GM23338 (cell line): Measurements from ENCODE around the gene WARS2. TPM values are rescaled to one million over a fixed set of nuclear protein-coding genes. Genes with fewer than 3 reads are reported as not detected.

Source experiments
- ATAC-seq: fragments of 200-7000 bp; cut with Tn5 transposase; 3 replicates; pipeline ENCODE4 v1.9.1; 2020
- DNase-seq: peaks from one replicate; pipeline ENCODE4 v3.0.0-alpha.2; 2015; ENCODE audit warnings: low spot score
- H2AFZ ChIP-seq: fragments of 200-600 bp; sonication (generic); 2 replicates; pipeline ENCODE4 v1.8.0; 2016; ENCODE audit warnings: antibody characterized with exemption, mild to moderate bottlenecking, moderate library complexity
- H3F3A ChIP-seq: fragments of 200-600 bp; sonication (generic); replicated peaks from 2 replicates; pipeline ENCODE4 v1.8.0; 2017; ENCODE audit warnings: antibody characterized with exemption, mixed run types, low read depth
- H3K27ac ChIP-seq: fragments of 200-600 bp; sonication (generic); 2 replicates; pipeline ENCODE4 v1.6.1; 2016; ENCODE audit warnings: low read depth
- H3K27me3 ChIP-seq: fragments of 200-600 bp; sonication (generic); 2 replicates; pipeline ENCODE4 v1.8.0; 2016; ENCODE audit warnings: mild to moderate bottlenecking, mixed run types, moderate library complexity; ENCODE audit not compliant: insufficient read depth
- H3K36me3 ChIP-seq: fragments of 200-600 bp; sonication (generic); 2 replicates; pipeline ENCODE4 v1.8.0; 2016; ENCODE audit warnings: mild to moderate bottlenecking; ENCODE audit not compliant: insufficient read depth
- H3K4me1 ChIP-seq: fragments of 200-600 bp; sonication (generic); 2 replicates; pipeline ENCODE4 v1.8.0; 2016; ENCODE audit warnings: mild to moderate bottlenecking, moderate library complexity; ENCODE audit not compliant: insufficient read depth
- H3K4me2 ChIP-seq: fragments of 200-600 bp; sonication (generic); 2 replicates; pipeline ENCODE4 v1.7.1; 2017; ENCODE audit warnings: mixed run types
- H3K4me3 ChIP-seq: fragments of 200-600 bp; sonication (generic); 2 replicates; pipeline ENCODE4 v1.6.1; 2016; ENCODE audit warnings: mixed run types
- H3K79me2 ChIP-seq: fragments of 200-600 bp; sonication (generic); replicated peaks from 2 replicates; pipeline ENCODE4 v1.8.0; 2017; ENCODE audit warnings: mild to moderate bottlenecking; ENCODE audit not compliant: insufficient read depth
- H3K9me2 ChIP-seq: fragments of 200-600 bp; sonication (generic); 2 replicates; pipeline ENCODE4 v1.8.0; 2017; ENCODE audit not compliant: insufficient read depth
- H4K20me1 ChIP-seq: fragments of 200-600 bp; sonication (generic); replicated peaks from 2 replicates; pipeline ENCODE4 v1.8.0; 2017; ENCODE audit warnings: mild to moderate bottlenecking; ENCODE audit not compliant: insufficient read depth
- H3K27ac Mint-ChIP-seq: 2 replicates; pipeline ENCODE4 v1.8.0; 2020; ENCODE audit warnings: inconsistent platforms, mild to moderate bottlenecking, moderate library complexity, mixed read lengths
- H3K27me3 Mint-ChIP-seq: 3 replicates; pipeline ENCODE4 v1.8.0; 2022; ENCODE audit warnings: low read depth, mild to moderate bottlenecking, moderate library complexity, mixed read lengths, inconsistent platforms; ENCODE audit not compliant: insufficient read depth, poor library complexity
- H3K36me3 Mint-ChIP-seq: 3 replicates; pipeline ENCODE4 v1.8.0; 2021; ENCODE audit warnings: low read depth, mild to moderate bottlenecking, inconsistent platforms, moderate library complexity, mixed read lengths
- H3K4me1 Mint-ChIP-seq: 3 replicates; pipeline ENCODE4 v1.8.0; 2020; ENCODE audit warnings: mild to moderate bottlenecking, inconsistent platforms, mixed read lengths
- H3K4me3 Mint-ChIP-seq: 3 replicates; pipeline ENCODE4 v1.8.0; 2021; ENCODE audit warnings: moderate library complexity, mild to moderate bottlenecking, inconsistent platforms, mixed read lengths
- H3K9me3 Mint-ChIP-seq: 3 replicates; pipeline ENCODE4 v1.8.0; 2020; ENCODE audit warnings: moderate library complexity, mild to moderate bottlenecking, inconsistent platforms, mixed read lengths
- JUNB ChIP-seq: IDR thresholded peaks from one replicate; pipeline ENCODE4 v1.6.1; 2016; ENCODE audit warnings: antibody characterized with exemption; ENCODE audit not compliant: unreplicated experiment
- POLR2AphosphoS5 ChIP-seq: IDR thresholded peaks from 2 replicates; pipeline ENCODE4 v1.6.1; 2016; ENCODE audit warnings: antibody characterized with exemption, low read depth
- STAT1 ChIP-seq: IDR thresholded peaks from one replicate; pipeline ENCODE4 v1.6.1; 2016; ENCODE audit warnings: antibody characterized with exemption; ENCODE audit not compliant: unreplicated experiment
- ZNF114 ChIP-seq: fragments of 250-450 bp; sonication (Bioruptor Pico); IDR thresholded peaks from 2 replicates; pipeline ENCODE4 v1.5.0; 2020; ENCODE audit warnings: mild to moderate bottlenecking, moderate library complexity
- ZNF331 ChIP-seq: fragments of 250-450 bp; sonication (Bioruptor Pico); IDR thresholded peaks from 2 replicates; pipeline ENCODE4 v1.5.0; 2020; ENCODE audit warnings: low read depth, mild to moderate bottlenecking, moderate library complexity
- polyA plus RNA-seq: library from polyadenylated mRNA; unstranded; fragments of >200 nt; fragmentation: Nextera tagmentation; extraction: Ambion mirVana; gene quantifications from 2 replicates; pipeline ENCODE4 v1.2.1, GENCODE V29; 2016
- total RNA-seq: library from RNA; depleted of rRNA; stranded (reverse); fragments of >200 nt; shearing (Covaris generic); gene quantifications from 2 replicates; pipeline ENCODE4 v1.2.3, GENCODE V29; 2014
- TF ChIP-seq, protein P1 (sequence below): fragments of 250-450 bp; sonication (Bioruptor Pico); IDR thresholded peaks from 2 replicates; pipeline ENCODE4 v1.5.0; 2020; ENCODE audit warnings: mild to moderate bottlenecking, moderate library complexity
- TF ChIP-seq, protein P2 (sequence below): IDR thresholded peaks from one replicate; pipeline ENCODE4 v1.6.1; 2018; ENCODE audit warnings: antibody characterized with exemption; ENCODE audit not compliant: unreplicated experiment

WARS2 gene
- total and polyA plus RNA-seq, 2 experiments from 2014 or later: 6.4 to 12.6 TPM

DNA sequence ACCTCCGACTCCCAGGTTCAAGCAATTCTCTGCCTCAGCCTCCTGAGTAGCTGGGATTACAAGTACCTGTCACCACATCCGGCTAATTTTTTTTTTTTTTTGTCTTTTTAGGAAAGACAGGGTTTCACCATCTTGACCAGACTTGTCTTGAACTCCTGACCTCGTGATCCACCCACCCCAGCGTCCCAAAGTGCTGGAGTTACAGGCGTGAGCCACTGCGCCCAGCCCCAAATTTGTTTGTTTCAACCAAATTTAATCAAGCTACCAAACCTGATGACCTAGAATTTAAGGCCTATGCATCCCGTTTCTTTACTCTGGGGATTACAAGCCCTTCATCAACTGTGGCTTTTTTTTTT, 94.0 kb downstream of the WARS2 start (continued):
- TF ChIP-seq, protein P1, sequence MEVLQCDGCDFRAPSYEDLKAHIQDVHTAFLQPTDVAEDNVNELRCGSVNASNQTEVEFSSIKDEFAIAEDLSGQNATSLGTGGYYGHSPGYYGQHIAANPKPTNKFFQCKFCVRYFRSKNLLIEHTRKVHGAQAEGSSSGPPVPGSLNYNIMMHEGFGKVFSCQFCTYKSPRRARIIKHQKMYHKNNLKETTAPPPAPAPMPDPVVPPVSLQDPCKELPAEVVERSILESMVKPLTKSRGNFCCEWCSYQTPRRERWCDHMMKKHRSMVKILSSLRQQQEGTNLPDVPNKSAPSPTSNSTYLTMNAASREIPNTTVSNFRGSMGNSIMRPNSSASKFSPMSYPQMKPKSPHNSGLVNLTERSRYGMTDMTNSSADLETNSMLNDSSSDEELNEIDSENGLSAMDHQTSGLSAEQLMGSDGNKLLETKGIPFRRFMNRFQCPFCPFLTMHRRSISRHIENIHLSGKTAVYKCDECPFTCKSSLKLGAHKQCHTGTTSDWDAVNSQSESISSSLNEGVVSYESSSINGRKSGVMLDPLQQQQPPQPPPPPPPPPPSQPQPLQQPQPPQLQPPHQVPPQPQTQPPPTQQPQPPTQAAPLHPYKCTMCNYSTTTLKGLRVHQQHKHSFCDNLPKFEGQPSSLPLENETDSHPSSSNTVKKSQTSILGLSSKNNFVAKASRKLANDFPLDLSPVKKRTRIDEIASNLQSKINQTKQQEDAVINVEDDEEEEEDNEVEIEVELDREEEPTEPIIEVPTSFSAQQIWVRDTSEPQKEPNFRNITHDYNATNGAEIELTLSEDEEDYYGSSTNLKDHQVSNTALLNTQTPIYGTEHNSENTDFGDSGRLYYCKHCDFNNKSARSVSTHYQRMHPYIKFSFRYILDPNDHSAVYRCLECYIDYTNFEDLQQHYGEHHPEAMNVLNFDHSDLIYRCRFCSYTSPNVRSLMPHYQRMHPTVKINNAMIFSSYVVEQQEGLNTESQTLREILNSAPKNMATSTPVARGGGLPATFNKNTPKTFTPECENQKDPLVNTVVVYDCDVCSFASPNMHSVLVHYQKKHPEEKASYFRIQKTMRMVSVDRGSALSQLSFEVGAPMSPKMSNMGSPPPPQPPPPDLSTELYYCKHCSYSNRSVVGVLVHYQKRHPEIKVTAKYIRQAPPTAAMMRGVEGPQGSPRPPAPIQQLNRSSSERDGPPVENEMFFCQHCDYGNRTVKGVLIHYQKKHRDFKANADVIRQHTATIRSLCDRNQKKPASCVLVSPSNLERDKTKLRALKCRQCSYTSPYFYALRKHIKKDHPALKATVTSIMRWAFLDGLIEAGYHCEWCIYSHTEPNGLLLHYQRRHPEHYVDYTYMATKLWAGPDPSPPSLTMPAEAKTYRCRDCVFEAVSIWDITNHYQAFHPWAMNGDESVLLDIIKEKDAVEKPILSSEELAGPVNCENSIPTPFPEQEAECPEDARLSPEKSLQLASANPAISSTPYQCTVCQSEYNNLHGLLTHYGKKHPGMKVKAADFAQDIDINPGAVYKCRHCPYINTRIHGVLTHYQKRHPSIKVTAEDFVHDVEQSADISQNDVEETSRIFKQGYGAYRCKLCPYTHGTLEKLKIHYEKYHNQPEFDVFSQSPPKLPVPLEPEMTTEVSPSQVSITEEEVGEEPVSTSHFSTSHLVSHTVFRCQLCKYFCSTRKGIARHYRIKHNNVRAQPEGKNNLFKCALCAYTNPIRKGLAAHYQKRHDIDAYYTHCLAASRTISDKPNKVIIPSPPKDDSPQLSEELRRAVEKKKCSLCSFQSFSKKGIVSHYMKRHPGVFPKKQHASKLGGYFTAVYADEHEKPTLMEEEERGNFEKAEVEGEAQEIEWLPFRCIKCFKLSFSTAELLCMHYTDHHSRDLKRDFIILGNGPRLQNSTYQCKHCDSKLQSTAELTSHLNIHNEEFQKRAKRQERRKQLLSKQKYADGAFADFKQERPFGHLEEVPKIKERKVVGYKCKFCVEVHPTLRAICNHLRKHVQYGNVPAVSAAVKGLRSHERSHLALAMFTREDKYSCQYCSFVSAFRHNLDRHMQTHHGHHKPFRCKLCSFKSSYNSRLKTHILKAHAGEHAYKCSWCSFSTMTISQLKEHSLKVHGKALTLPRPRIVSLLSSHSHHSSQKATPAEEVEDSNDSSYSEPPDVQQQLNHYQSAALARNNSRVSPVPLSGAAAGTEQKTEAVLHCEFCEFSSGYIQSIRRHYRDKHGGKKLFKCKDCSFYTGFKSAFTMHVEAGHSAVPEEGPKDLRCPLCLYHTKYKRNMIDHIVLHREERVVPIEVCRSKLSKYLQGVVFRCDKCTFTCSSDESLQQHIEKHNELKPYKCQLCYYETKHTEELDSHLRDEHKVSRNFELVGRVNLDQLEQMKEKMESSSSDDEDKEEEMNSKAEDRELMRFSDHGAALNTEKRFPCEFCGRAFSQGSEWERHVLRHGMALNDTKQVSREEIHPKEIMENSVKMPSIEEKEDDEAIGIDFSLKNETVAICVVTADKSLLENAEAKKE (CRISPR knock-in tag): no peak

DNA sequence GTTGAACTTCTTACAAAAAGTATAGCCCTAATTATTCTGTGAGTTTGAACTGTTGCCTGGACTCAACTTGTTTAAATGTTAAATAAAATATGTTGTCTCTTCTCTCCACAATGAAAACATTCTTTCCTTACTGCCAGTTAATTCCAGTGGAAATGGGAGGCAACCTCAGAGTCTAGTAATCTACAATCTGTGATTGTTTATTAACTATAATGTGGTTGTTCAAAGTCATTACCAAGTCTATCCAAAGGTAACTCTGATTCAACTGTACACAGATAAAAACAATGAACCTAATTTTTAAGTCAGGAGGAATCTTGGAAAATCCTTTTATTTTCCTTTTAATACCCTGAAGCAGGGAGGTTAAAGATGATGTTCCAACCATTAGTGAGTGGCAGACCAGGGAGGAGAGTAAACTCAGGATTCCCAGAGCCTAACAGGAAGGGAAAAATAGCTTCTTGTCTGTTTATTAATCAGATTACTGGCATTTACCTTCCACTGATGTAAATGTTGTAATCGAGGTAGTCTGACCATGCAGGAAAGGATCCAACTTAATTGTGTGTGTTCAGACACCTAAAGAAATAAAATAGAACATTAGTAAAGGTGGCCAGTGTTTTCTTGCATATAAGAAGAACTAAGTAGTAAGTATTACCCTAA, 95.2 kb downstream of the WARS2 start:
- H3K27me3 ChIP-seq: no peaks in the 10 kb centered on the region
- no peaks in the 10 kb centered on the region for H3K36me3 ChIP-seq
- H3K36me3 Mint-ChIP-seq: 0 out of 3 replicates have a peak, but pooled peaks cover 3% of the 10 kb centered on the region
- TF ChIP-seq ZNF114 (CRISPR knock-in tag): no peak
- H3F3A ChIP-seq: no peaks in the 10 kb centered on the region
- DNase-seq (no peak), ATAC-seq (no peak)
- H3K27ac ChIP-seq: no peak overlapping the region
- no peaks in the 10 kb centered on the region for H4K20me1 ChIP-seq
- H3K9me2 ChIP-seq: no peaks in the 10 kb centered on the region
- no peaks in the 10 kb centered on the region for H3K9me3 Mint-ChIP-seq
- no peak overlapping the region for H3K4me3 Mint-ChIP-seq
- H3K4me2 ChIP-seq: no peak overlapping the region
- peaks cover 13% of the 10 kb centered on the region for H3K4me1 ChIP-seq
- no peaks in the 10 kb centered on the region for H3K79me2 ChIP-seq
- H3K4me3 ChIP-seq: no peak overlapping the region
- peaks cover 27% of the 10 kb centered on the region for H3K4me1 Mint-ChIP-seq
- H2AFZ ChIP-seq: no peak overlapping the region
- no peak overlapping the region for H3K27ac Mint-ChIP-seq
- H3K27me3 Mint-ChIP-seq: peaks cover 2% of the 10 kb centered on the region

DNA sequence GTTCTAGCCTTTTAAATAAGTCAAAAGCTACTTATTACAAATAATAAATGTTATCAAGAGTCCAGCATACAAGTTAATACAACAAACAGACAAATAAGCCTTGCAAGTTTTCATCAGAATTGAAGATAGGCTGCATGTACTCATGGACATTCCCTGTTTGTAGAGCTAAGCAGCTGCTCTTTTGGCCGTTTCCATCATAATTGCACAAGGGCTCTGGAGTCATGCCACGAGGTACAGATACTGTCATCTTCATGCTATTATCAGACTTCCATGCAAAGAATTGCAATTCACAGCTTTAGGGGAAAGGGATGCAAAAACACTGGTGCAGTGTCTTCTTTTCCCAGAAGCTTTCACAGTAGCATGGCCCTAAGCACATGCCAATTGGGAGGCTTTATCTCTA, 99.5 kb downstream of the WARS2 start:
- no peaks in the 10 kb centered on the region for H3K36me3 ChIP-seq
- H3K36me3 Mint-ChIP-seq: 0 out of 3 replicates have a peak, but pooled peaks cover 3% of the 10 kb centered on the region
- H3K27me3 ChIP-seq: no peaks in the 10 kb centered on the region
- peaks cover 18% of the 10 kb centered on the region for H3K4me1 Mint-ChIP-seq
- H4K20me1 ChIP-seq: no peaks in the 10 kb centered on the region
- no peak overlapping the region for H3K4me3 ChIP-seq
- H3K27ac Mint-ChIP-seq: no peak overlapping the region; the same call in 1 of the 2 replicates
- no peaks in the 10 kb centered on the region for H3F3A ChIP-seq
- H3K27ac ChIP-seq: no peak overlapping the region
- H3K27me3 Mint-ChIP-seq: peaks cover 2% of the 10 kb centered on the region
- ATAC-seq: no peak
- no peaks in the 10 kb centered on the region for H3K9me2 ChIP-seq
- DNase-seq: no peak
- no peak overlapping the region for H3K4me3 Mint-ChIP-seq
- H2AFZ ChIP-seq: no peak overlapping the region
- 0 out of 2 replicates have a peak, but pooled peaks cover 5% of the 10 kb centered on the region for H3K4me1 ChIP-seq
- TF ChIP-seq POLR2AphosphoS5: no peak
- no peak for TF ChIP-seq ZNF331 (CRISPR knock-in tag)
- TF ChIP-seq STAT1: no peak
- TF ChIP-seq, protein P2, sequence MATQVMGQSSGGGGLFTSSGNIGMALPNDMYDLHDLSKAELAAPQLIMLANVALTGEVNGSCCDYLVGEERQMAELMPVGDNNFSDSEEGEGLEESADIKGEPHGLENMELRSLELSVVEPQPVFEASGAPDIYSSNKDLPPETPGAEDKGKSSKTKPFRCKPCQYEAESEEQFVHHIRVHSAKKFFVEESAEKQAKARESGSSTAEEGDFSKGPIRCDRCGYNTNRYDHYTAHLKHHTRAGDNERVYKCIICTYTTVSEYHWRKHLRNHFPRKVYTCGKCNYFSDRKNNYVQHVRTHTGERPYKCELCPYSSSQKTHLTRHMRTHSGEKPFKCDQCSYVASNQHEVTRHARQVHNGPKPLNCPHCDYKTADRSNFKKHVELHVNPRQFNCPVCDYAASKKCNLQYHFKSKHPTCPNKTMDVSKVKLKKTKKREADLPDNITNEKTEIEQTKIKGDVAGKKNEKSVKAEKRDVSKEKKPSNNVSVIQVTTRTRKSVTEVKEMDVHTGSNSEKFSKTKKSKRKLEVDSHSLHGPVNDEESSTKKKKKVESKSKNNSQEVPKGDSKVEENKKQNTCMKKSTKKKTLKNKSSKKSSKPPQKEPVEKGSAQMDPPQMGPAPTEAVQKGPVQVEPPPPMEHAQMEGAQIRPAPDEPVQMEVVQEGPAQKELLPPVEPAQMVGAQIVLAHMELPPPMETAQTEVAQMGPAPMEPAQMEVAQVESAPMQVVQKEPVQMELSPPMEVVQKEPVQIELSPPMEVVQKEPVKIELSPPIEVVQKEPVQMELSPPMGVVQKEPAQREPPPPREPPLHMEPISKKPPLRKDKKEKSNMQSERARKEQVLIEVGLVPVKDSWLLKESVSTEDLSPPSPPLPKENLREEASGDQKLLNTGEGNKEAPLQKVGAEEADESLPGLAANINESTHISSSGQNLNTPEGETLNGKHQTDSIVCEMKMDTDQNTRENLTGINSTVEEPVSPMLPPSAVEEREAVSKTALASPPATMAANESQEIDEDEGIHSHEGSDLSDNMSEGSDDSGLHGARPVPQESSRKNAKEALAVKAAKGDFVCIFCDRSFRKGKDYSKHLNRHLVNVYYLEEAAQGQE: no peak
- TF ChIP-seq JUNB: no peak
- H3K4me2 ChIP-seq: no peak overlapping the region
- H3K9me3 Mint-ChIP-seq: no peaks in the 10 kb centered on the region
- no peaks in the 10 kb centered on the region for H3K79me2 ChIP-seq
